HUDEP-2 (cell line): ENCODE results near the gene TMLHE.
"Not testable (repeated sequence)": the region's sequence is repeated elsewhere in the genome, so short reads cannot be mapped to it uniquely, and the experiment has no call there.

Experiments
- DNase-seq, 76 experiments: peaks; one replicate each; lab custom pipeline; 2025; ENCODE audit not compliant: unreplicated experiment in 76 of 76; lab: John Stamatoyannopoulos, UW

Gene TMLHE

DNA sequence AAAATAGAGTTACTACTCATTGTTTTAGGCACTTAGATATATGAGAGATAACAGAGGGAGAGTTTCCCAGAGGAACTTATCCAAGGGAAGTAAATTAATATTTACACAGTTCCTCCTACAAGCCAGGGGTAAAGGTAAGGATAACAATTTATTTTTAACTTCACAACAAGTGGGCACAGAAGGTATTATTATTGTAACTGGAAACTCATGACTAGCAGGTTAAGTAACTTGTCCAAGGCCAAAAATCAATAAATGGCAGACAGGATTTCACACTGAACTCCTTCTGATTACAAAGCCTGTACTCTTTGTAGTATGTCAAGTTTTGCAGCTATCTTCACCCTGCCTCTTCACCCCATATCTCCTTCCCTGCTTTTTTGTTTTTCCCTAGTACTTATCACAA lies 107.5 kb downstream of the TMLHE start:
- no peak for DNase-seq

- not testable (repeated sequence) for DNase-seq
These were observed 117.6 kb downstream of the TMLHE start for GRCh38 chrX:155495134-155495533.

DNA sequence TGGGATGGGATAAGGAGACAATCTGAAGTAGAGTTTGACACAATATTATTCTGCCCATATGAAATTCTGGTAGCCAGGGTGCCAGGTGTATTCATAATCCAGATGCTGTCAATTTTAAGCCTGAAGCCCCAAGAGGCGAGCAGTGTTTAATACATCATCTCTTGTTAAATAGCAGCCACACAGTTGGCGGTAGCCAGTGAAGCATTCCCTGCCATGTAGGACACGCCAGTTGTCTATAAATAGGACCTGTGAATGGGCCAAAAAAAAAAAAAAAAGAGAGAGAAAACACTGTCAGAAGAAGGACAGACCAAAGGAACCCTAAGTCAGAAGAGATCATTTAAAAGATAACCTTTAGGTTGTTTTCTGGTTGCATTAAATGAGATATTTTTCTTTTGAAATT lies 121.3 kb downstream of the TMLHE start:
- DNase-seq = not testable (repeated sequence)

- DNase-seq = not testable (repeated sequence)
These were observed 135.6 kb downstream of the TMLHE start for GRCh38 chrX:155477136-155477535.

DNA sequence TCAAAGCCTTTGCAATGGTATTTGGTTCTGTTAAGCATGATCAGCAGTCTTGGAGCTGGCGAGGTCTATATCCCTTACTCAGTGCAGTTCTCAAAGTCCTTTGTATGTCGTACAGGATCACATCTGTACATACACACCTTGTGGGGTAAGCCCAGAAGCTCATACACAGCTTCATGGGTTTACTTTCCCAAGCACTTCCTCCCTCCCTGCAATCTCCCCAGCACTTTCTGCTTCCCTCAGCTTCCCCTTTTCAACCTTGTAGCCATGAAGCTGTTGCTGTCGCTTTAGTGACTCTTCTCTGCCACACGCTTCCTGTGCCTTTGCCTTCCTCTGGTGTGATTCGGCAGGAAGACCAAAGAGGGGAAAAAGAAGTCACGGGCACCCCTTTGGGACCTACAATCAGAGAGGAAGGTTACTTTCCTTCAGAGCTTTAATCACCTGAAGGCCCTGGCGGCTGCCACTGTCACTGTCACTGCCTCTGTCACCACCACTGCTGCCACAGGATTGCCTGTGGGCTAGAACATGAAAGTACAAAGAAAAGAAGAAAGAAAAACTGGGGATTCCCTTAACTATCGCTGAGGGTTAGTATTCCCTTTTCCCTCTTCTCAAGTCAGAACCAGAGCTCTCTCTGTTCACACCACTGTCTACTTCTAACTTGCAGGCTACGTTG lies 146.3 kb downstream of the TMLHE start:
- DNase-seq = not testable (repeated sequence)

DNA sequence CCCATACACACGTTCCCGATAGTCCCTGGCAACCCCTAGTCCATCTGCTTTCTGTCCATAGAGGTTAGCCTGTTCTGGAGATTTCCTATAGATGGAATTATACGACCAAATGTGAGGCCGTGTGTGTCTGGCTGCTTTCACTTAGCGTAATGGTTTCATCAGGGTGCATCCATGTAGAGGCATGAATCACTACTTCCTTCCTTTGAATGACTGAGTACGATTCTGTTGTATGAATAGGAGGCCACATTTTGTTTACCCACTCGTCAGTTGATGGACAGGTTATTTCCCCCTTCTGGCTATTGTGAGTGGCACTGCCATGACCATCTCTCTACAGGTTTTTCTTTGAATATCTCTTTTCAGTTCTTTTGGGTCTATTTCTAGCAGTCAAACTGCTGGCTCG lies 152.3 kb downstream of the TMLHE start:
- DNase-seq = not testable (repeated sequence)

DNA sequence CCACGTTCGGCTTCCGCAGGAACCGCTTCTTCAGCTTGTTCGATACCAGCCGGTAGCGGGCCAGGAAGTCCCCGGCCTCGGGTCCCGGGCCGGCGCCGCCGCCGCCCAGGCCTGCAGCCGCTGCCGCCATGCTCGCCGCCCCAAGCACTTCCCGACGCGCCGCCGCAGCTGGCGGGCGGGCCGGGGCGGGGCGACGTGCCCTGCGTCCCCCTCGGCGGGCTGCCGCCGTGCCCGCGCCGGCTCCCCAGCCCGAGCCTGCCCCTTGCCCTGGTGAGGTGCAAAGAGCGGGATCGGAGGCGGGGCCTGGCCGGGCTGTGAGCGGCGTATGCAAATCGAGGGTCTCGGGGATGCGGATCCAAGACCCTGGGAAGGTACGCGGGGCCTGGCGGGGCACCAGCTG lies 154.3 kb downstream of the TMLHE start, which contains the start of gene F8A3:
Gene F8A3, minus strand, starts transcription at position 150 of the 400 bp plus-strand sequence. Its CDS starts 20 bp downstream, at position 130.
- not testable (repeated sequence) for DNase-seq

DNA sequence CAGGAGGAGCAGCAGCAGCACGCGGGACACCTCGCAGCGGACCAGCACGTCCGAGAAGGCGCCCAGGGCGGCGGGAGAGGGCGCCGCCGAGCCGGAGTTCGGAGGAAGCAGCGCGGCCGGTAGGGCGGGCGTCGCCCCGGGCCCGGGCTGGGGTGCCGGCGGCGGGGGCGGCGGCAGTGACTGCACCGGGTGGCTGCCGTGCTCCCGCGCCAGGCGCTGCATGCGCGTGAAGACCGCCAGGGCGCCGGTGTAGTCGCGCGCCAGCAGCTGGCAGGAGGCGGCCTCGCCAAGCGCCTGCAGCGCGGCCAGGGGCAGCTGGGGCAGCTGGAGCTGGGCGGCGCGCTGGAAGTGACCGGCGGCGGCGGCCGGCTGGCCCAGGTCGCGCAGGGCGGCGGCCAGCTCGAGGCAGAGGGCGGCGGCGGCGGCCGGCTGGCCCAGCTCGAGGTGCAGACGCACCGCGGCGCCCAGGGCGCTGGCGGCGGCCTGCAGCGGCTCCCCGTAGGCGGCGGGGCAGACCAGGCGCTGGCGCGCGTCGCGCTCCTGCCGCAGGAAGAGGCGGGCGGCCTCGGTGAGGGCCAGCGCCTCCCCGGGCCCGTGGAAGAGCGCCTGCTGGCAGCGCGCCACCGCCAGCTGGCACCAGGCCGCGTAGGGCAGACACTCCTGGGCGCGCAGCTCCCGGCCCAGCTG lies 154.8 kb downstream of the TMLHE start:
- not testable (repeated sequence) for DNase-seq

- DNase-seq = no peak
These were observed 171.7 kb downstream of the TMLHE start for GRCh38 chrX:155441097-155441496.
